RWPE1 (cell line): ENCODE measurements around the gene TMEFF1.

Experiments
- CTCF ChIA-PET: fragments of 350-600 bp; sonication (Branson Sonifier 250); formaldehyde crosslinking; extraction: SDS; loops from one replicate; lab custom pipeline; 2021; lab: Yijun Ruan, JAX
- POLR2A ChIA-PET: fragments of 400-600 bp; formaldehyde crosslinking; extraction: SDS; loops from one replicate; lab custom pipeline; 2020; ENCODE audit warnings: antibody characterized with exemption; ENCODE audit not compliant: low non-redundant PET; lab: Yijun Ruan, JAX
- DNase-seq: peaks from one replicate; pipeline ENCODE4 v3.0.0; 2012; ENCODE audit warnings: low spot score
- H3K27ac ChIP-seq: fragments of 450-650 bp; 2 replicates; pipeline ENCODE4 v1.5.1; 2017
- TF ChIP-seq, protein P1 (sequence below): fragments of 450-650 bp; conservative IDR thresholded peaks from 2 replicates; pipeline ENCODE4 v1.5.1; 2017; ENCODE audit warnings: low read depth, mild to moderate bottlenecking

Gene TMEFF1

DNA sequence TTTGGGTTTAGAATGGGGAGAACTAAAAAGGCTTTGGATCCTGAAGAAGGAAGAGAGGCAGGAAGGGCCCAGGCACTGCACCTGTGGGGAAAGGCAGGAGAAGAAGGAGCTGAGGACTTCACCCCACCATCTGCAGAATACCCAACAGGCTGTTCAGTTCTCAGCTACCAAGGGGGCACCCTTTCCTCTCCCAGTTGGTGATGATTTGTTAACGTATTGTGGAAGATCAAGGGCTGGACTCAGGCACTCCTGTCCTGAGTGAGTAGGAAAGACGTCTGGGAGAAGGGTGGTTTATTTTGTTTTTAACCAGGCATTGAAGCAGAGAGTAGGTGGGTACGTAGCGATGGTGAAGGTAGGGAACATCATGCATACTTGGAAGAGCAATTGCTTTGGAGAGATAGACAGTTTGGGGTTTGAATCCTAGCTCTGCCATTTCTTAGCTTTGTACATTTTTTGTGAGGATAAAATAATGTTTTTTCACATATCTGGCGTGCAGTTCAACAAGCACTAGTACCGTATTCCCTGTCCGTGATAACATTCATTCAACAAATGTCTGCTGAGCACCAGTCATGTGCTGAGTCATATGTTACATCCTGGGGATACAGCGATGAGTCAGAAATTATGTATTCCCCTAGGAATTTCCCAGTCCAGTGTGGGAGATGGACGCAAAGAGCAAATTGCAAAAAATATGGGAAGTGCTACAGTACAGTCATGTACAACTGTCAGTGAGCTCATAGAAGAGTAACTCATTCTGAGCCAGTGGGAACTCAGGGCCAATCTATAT is 43.9 kb upstream of the TMEFF1 start:
- TF ChIP-seq, protein P1, sequence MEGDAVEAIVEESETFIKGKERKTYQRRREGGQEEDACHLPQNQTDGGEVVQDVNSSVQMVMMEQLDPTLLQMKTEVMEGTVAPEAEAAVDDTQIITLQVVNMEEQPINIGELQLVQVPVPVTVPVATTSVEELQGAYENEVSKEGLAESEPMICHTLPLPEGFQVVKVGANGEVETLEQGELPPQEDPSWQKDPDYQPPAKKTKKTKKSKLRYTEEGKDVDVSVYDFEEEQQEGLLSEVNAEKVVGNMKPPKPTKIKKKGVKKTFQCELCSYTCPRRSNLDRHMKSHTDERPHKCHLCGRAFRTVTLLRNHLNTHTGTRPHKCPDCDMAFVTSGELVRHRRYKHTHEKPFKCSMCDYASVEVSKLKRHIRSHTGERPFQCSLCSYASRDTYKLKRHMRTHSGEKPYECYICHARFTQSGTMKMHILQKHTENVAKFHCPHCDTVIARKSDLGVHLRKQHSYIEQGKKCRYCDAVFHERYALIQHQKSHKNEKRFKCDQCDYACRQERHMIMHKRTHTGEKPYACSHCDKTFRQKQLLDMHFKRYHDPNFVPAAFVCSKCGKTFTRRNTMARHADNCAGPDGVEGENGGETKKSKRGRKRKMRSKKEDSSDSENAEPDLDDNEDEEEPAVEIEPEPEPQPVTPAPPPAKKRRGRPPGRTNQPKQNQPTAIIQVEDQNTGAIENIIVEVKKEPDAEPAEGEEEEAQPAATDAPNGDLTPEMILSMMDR: no peak
- peak; percentile 99 for DNase-seq
- CTCF ChIA-PET: interaction anchor here (0.6 to 1.8 kb wide), 3 partner anchors 9 to 118 kb away, joined by 3 to 9 read pairs (median 5); no protein-coding TSS in a partner anchor
- peak overlapping the region; percentile 99 for H3K27ac ChIP-seq
- POLR2A ChIA-PET: interaction anchor here (0.6 kb wide), 1 partner anchor 1813 kb away, joined by 4 read pairs; no protein-coding TSS in a partner anchor

DNA sequence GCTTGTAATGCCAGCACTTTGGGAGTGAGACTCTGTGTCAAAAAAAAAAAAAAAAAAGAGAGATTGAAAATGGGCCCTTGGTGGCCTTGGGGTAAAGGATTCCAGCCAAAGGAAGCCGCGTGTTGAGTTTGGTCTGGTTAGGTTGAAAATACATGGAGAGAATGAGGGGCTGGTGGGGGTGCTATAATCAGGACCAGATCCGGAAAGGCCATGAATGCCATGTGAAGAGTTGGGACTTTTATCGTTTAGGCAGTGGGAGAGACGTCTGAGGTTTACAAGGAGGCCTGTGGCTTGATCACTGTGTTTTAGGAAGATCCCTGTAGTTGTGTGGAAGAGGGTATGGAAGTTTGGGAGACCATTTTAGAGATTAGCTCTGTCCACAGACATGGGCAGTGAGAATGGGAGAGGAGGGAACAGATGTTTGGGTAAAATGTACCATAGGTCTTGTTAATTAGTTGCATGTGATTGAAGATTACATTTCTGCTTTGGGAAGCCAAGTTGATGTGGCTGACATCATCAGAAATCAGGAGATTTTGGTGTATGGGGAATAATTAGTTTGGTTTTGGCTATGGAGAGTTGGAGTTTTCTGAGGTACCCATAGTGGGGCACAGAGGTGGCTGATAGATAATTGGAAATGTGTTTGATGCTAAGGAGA is 42.5 kb upstream of the TMEFF1 start:
- POLR2A ChIA-PET: interaction anchor here (0.7 kb wide), 1 partner anchor 165 kb away, joined by 3 read pairs; no protein-coding TSS in a partner anchor
- CTCF ChIA-PET: interaction anchor here (0.6 to 1.8 kb wide), 3 partner anchors 8 to 86 kb away, joined by 3 to 9 read pairs (median 5); no protein-coding TSS in a partner anchor
- peak overlapping the region; percentile 99; the same call in 1 of the 2 replicates for H3K27ac ChIP-seq
- DNase-seq: no peak
- TF ChIP-seq, protein P1: no peak

DNA sequence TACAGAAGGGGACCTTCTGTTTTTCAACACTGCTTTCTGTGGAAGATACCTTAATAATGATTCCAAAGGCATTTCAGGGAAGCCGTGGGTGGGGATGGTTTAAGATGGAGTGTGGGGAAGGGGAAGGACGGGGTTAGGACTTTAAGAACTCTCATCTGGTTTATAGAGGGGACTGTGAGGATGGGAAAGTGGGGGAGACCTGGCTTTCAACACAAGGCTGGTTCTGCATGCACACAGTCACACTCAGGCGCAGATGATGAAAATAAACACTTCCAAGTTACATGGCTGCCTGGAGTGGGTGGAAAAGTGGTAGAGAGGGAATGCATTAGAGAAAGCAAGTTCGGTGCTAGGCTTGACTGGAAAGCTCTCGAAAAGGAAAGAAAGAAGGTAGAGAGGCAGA is 41.1 kb upstream of the TMEFF1 start:
- TF ChIP-seq, protein P1: no peak
- POLR2A ChIA-PET: no interaction called here
- no peak overlapping the region for H3K27ac ChIP-seq
- DNase-seq: no peak
- CTCF ChIA-PET: interaction anchor here (0.5 kb wide), 1 partner anchor 53 kb away, joined by 6 read pairs; no protein-coding TSS in a partner anchor

DNA sequence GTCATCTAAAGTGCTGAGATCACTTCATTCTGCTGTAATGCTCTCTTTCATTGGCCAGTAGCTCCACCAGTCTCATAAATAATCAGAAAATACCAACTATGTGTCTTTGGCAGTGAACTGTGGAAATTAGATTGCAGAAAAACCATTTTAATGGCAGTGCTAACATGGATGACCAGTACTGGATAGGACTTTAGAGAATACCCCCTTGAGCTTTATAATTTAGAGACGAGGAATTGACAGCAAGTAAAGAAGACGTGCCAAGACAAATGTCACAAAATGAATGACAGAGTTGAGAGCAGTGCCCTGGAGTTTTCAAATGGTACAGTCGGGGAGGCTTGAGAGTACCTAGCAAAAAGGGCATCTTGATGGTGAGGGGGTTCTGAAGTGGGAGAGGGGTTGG is 40.2 kb upstream of the TMEFF1 start:
- ChIA-PET CTCF (interaction anchor here (0.9 kb wide), 1 partner anchor 17 kb away, joined by 3 read pairs; no protein-coding TSS in a partner anchor), POLR2A (no interaction called here)
- TF ChIP-seq, protein P1: no peak
- DNase-seq: no peak
- H3K27ac ChIP-seq: no peak overlapping the region

DNA sequence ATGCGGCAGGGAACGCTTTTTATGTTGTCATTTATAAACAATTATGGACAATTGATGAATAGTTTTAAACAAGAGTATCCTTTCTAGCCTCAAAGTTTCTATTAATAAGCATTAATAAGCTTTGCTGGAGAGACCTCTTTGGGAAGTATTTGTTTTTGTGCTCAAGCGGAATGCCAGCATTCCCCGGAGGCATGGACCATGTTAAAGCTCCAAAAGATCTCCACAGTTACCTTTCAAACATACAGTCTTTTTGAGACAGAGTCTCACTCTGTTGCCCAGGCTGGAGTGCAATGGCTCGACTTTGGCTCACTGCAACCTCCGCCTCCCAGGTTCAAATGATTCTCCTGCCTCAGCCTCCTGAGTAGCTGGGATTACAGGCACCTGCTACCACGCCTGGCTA is 36.4 kb upstream of the TMEFF1 start:
- no peak for DNase-seq
- CTCF ChIA-PET: interaction anchor here (0.5 to 1.2 kb wide), 3 partner anchors 27 to 112 kb away, joined by 4 to 6 read pairs (median 4); no protein-coding TSS in a partner anchor
- POLR2A ChIA-PET: no interaction called here

More for the DNA sequence above, 36.4 kb upstream of the TMEFF1 start:
- H3K27ac ChIP-seq: no peak overlapping the region
- TF ChIP-seq, protein P1: no peak
